GM12878 (cell line): ENCODE data around the gene SLC35E1. TPM values are rescaled to one million over a fixed set of nuclear protein-coding genes. Genes with fewer than 3 reads are reported as not detected.

Experiments
- BCL3 ChIP-seq: IDR thresholded peaks from 2 replicates; pipeline ENCODE4 v1.6.1; 2011; ENCODE audit warnings: borderline replicate concordance, low read depth, mild to moderate bottlenecking, moderate library complexity, low read length; ENCODE audit not compliant: insufficient read depth, poor library complexity, severe bottlenecking
- CHD1 ChIP-seq: IDR thresholded peaks from 2 replicates; pipeline ENCODE4 v1.6.1; 2012; ENCODE audit warnings: low read depth, low read length, improper control_type of control experiment
- CTCF ChIP-seq, 3 experiments: IDR thresholded peaks in 2 of 3; conservative IDR thresholded peaks in 1 of 3; 2 replicates each; pipeline ENCODE4 v1.5.1; 2011; ENCODE audit warnings: low read depth in 3 of 3, low read length in 3 of 3, mild to moderate bottlenecking in 3 of 3, control low read depth in 2 of 3, moderate library complexity in 2 of 3, inconsistent platforms in 1 of 3, mixed read lengths in 1 of 3; ENCODE audit not compliant: control insufficient read depth in 2 of 3, insufficient read depth in 1 of 3; ENCODE audit errors: extremely low read depth in 1 of 3
- ESRRA ChIP-seq: IDR thresholded peaks from 2 replicates; pipeline ENCODE4 v1.6.1; 2012; ENCODE audit warnings: mild to moderate bottlenecking, low read length, improper control_type of control experiment
- IRF4 ChIP-seq: IDR thresholded peaks from 2 replicates; pipeline ENCODE4 v1.6.1; 2011; ENCODE audit warnings: low read depth, low read length
- PAX5 ChIP-seq: IDR thresholded peaks from 2 replicates; pipeline ENCODE4 v1.6.1; 2011; ENCODE audit warnings: low read depth, low read length, borderline replicate concordance
- RELA ChIP-seq: fragments of 450-650 bp; IDR thresholded peaks from 2 replicates; pipeline ENCODE4 v1.8.0; 2014; ENCODE audit warnings: borderline replicate concordance; ENCODE audit not compliant: partially characterized antibody
- TBL1XR1 ChIP-seq: IDR thresholded peaks from 2 replicates; pipeline ENCODE4 v1.6.1; 2012; ENCODE audit warnings: low read depth, low read length, improper control_type of control experiment
- TCF12 ChIP-seq: IDR thresholded peaks from 2 replicates; pipeline ENCODE4 v1.6.1; 2011; ENCODE audit warnings: low read depth, mild to moderate bottlenecking, low read length
- YBX1 ChIP-seq: fragments of 450-650 bp; IDR thresholded peaks from 2 replicates; pipeline ENCODE4 v1.6.1; 2016; ENCODE audit warnings: antibody characterized with exemption
- ZBED1 ChIP-seq: IDR thresholded peaks from 2 replicates; pipeline ENCODE4 v1.6.1; 2016; ENCODE audit warnings: borderline replicate concordance
- ZNF24 ChIP-seq: fragments of 450-650 bp; IDR thresholded peaks from 2 replicates; pipeline ENCODE4 v1.6.1; 2017; ENCODE audit warnings: antibody characterized with exemption, mild to moderate bottlenecking
- polyA plus RNA-seq, 11 experiments: library from polyadenylated mRNA; depleted of rRNA in 4 of 11; unstranded in 6 of 11; stranded (reverse) in 5 of 11; fragments of >200 nt; fragmentation: Nextera tagmentation in 4 of 11; fragmentation: Illumina TruSeq in 1 of 11; extraction: Ambion mirVana in 4 of 11; extraction: Trizol in 1 of 11; gene quantifications; 1 replicate in 1 of 11; 2 replicates in 10 of 11; pipeline versions ENCODE4 v1.2.1 to v1.2.3, GENCODE V29; 2011 to 2016; ENCODE audit warnings: inconsistent platforms in 2 of 11, missing spikeins in 2 of 11, low read depth in 1 of 11
- total RNA-seq, 4 experiments: library from RNA; depleted of rRNA in 3 of 4; stranded (reverse); fragments of >200 nt in 3 of 4; fragmentation: Illumina TruSeq in 1 of 4; extraction: Trizol in 1 of 4; gene quantifications; 2 replicates each; pipeline versions ENCODE4 v1.2.1 to v1.2.3, GENCODE V29; 2013 to 2021
- TF ChIP-seq, protein P1 (sequence below): fragments of 450-650 bp; IDR thresholded peaks from 2 replicates; pipeline ENCODE4 v1.6.1; 2017; ENCODE audit warnings: mild to moderate bottlenecking, moderate library complexity
- TF ChIP-seq, protein P2 (sequence below): fragments of 450-650 bp; IDR thresholded peaks from 2 replicates; pipeline ENCODE4 v1.6.1; 2017; ENCODE audit warnings: mild to moderate bottlenecking, moderate library complexity
- TF ChIP-seq, protein P3 (sequence below): fragments of 450-650 bp; IDR thresholded peaks from 2 replicates; pipeline ENCODE4 v1.6.1; 2017; ENCODE audit warnings: low read depth, mild to moderate bottlenecking, moderate library complexity

SLC35E1 gene
- total and polyA plus RNA-seq, 10 of the 15 experiments (the other 5 are each of a cell fraction or from before 2014, with no cell fraction given) = 11.3 to 37.7 (median 22.1) TPM

DNA sequence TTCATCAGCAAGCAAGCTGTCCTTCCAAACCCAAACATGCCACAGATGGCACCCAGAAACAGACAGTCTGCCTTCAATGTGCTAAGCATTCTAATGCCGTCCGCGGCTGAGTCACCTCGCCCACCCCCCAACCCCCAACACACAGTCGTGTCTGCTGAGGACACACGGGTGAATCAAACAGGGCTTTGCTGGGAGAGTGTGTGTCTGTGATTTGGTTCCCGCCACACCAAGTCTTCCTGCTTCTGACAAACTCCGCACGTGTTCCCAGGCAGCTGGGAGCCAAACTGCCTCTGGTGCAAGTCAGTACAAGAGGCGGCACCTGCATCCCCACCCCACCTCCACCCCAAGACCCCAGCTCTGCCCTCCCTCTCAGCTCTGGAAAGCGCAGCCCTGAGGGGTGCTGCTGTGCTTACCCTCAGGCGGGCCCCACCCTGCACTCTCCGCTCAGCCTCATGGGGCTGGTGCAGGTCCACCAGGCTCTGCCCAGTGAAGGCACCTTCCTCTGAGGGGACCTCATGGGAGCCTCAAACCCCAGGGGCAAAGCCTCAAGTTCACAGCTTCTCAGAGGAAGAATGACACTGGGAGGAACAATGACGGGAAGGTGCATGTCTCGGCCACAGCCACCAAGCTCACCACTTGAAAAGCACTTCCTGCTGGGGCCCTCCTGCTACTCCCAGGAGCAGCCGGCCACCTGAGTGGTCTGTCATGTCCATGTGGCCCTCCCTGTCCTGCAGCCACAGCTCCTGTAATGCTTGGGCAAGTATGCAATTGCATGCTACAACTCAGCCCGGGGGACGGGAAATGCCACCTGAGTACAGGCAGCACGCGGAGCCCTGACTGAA, 15.0 kb upstream of the SLC35E1 start (continued):
- TF ChIP-seq, protein P1, sequence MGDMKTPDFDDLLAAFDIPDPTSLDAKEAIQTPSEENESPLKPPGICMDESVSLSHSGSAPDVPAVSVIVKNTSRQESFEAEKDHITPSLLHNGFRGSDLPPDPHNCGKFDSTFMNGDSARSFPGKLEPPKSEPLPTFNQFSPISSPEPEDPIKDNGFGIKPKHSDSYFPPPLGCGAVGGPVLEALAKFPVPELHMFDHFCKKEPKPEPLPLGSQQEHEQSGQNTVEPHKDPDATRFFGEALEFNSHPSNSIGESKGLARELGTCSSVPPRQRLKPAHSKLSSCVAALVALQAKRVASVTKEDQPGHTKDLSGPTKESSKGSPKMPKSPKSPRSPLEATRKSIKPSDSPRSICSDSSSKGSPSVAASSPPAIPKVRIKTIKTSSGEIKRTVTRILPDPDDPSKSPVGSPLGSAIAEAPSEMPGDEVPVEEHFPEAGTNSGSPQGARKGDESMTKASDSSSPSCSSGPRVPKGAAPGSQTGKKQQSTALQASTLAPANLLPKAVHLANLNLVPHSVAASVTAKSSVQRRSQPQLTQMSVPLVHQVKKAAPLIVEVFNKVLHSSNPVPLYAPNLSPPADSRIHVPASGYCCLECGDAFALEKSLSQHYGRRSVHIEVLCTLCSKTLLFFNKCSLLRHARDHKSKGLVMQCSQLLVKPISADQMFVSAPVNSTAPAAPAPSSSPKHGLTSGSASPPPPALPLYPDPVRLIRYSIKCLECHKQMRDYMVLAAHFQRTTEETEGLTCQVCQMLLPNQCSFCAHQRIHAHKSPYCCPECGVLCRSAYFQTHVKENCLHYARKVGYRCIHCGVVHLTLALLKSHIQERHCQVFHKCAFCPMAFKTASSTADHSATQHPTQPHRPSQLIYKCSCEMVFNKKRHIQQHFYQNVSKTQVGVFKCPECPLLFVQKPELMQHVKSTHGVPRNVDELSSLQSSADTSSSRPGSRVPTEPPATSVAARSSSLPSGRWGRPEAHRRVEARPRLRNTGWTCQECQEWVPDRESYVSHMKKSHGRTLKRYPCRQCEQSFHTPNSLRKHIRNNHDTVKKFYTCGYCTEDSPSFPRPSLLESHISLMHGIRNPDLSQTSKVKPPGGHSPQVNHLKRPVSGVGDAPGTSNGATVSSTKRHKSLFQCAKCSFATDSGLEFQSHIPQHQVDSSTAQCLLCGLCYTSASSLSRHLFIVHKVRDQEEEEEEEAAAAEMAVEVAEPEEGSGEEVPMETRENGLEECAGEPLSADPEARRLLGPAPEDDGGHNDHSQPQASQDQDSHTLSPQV = 0 out of 2 replicates have a peak, but pooled peaks have one; percentile 5
- TF ChIP-seq PAX5 = peak; percentile 28; the same call in 1 of the 2 replicates
- TF ChIP-seq ZNF24 = no peak
- peak; percentile 62; the same call in 1 of the 2 replicates for TF ChIP-seq IRF4
- peak; percentile 81 for TF ChIP-seq BCL3
- 0 out of 2 replicates have a peak, but pooled peaks have one; percentile 39 for TF ChIP-seq CHD1
- TF ChIP-seq ZBED1 = 0 out of 2 replicates have a peak, but pooled peaks have one; percentile 38
- peak; percentile 44 for TF ChIP-seq RELA
- TF ChIP-seq ESRRA = no peak
- TF ChIP-seq, protein P2, sequence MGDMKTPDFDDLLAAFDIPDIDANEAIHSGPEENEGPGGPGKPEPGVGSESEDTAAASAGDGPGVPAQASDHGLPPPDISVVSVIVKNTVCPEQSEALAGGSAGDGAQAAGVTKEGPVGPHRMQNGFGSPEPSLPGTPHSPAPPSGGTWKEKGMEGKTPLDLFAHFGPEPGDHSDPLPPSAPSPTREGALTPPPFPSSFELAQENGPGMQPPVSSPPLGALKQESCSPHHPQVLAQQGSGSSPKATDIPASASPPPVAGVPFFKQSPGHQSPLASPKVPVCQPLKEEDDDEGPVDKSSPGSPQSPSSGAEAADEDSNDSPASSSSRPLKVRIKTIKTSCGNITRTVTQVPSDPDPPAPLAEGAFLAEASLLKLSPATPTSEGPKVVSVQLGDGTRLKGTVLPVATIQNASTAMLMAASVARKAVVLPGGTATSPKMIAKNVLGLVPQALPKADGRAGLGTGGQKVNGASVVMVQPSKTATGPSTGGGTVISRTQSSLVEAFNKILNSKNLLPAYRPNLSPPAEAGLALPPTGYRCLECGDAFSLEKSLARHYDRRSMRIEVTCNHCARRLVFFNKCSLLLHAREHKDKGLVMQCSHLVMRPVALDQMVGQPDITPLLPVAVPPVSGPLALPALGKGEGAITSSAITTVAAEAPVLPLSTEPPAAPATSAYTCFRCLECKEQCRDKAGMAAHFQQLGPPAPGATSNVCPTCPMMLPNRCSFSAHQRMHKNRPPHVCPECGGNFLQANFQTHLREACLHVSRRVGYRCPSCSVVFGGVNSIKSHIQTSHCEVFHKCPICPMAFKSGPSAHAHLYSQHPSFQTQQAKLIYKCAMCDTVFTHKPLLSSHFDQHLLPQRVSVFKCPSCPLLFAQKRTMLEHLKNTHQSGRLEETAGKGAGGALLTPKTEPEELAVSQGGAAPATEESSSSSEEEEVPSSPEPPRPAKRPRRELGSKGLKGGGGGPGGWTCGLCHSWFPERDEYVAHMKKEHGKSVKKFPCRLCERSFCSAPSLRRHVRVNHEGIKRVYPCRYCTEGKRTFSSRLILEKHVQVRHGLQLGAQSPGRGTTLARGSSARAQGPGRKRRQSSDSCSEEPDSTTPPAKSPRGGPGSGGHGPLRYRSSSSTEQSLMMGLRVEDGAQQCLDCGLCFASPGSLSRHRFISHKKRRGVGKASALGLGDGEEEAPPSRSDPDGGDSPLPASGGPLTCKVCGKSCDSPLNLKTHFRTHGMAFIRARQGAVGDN = peak; percentile 81
- TF ChIP-seq CTCF (IDR thresholded peaks at IDR 0.05 in 2 of 3, conservative IDR thresholded peaks at IDR 0.05 in 1 of 3; ENCODE audit: control insufficient read depth in 2 of 3, extremely low read depth in 1 of 3, insufficient read depth in 1 of 3, low read depth in 3 of 3, low read length in 3 of 3) = no peak
- TF ChIP-seq YBX1 = peak; percentile 95
- peak; percentile 69; the same call in 1 of the 2 replicates for TF ChIP-seq TBL1XR1
- TF ChIP-seq, protein P3, sequence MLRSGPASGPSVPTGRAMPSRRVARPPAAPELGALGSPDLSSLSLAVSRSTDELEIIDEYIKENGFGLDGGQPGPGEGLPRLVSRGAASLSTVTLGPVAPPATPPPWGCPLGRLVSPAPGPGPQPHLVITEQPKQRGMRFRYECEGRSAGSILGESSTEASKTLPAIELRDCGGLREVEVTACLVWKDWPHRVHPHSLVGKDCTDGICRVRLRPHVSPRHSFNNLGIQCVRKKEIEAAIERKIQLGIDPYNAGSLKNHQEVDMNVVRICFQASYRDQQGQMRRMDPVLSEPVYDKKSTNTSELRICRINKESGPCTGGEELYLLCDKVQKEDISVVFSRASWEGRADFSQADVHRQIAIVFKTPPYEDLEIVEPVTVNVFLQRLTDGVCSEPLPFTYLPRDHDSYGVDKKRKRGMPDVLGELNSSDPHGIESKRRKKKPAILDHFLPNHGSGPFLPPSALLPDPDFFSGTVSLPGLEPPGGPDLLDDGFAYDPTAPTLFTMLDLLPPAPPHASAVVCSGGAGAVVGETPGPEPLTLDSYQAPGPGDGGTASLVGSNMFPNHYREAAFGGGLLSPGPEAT = peak; percentile 73; the same call in 1 of the 2 replicates
- peak; percentile 60; the same call in 1 of the 2 replicates for TF ChIP-seq TCF12
